DND-41 (cell line): ENCODE measurements around the gene BOD1L1.

ENCODE experiments used
- ATAC-seq: fragments of 200-7000 bp; cut with Tn5 transposase; 3 replicates; pipeline ENCODE4 v1.9.1; 2021; ENCODE audit warnings: low read depth; ENCODE audit not compliant: insufficient read depth
- DNase-seq: peaks from one replicate; pipeline ENCODE4 v3.0.0-alpha.2; 2020
- H2AFZ ChIP-seq: 2 replicates; pipeline ENCODE4 v1.6.0; 2012; ENCODE audit warnings: low read depth, low read length
- H3K27ac ChIP-seq: 2 replicates; pipeline ENCODE4 v1.5.1; 2012; ENCODE audit warnings: low read length, inconsistent platforms
- H3K27me3 ChIP-seq: fragments of 200-600 bp; sonication (generic); 2 replicates; pipeline ENCODE4 v1.6.0; 2012; ENCODE audit warnings: low read length, mild to moderate bottlenecking, inconsistent platforms; ENCODE audit not compliant: insufficient read depth, poor library complexity
- H3K36me3 ChIP-seq: 2 replicates; pipeline ENCODE4 v1.5.1; 2012; ENCODE audit warnings: low read length, inconsistent platforms; ENCODE audit not compliant: insufficient read depth
- H3K4me1 ChIP-seq: 2 replicates; pipeline ENCODE4 v1.5.1; 2012; ENCODE audit warnings: mild to moderate bottlenecking, low read length; ENCODE audit not compliant: insufficient read depth
- H3K4me2 ChIP-seq: 2 replicates; pipeline ENCODE4 v1.6.0; 2012; ENCODE audit warnings: mild to moderate bottlenecking, moderate library complexity, low read length, inconsistent platforms; ENCODE audit not compliant: insufficient read depth
- H3K4me3 ChIP-seq, 2 experiments: fragments of 200-600 bp in 1 of 2; shearing (Covaris generic) in 1 of 2; 2 replicates each; pipeline ENCODE4 v1.5.1; 2012 to 2016; ENCODE audit warnings: inconsistent platforms in 2 of 2, low read length in 2 of 2, mild to moderate bottlenecking in 2 of 2, low read depth in 1 of 2, moderate library complexity in 1 of 2
- H3K79me2 ChIP-seq: 2 replicates; pipeline ENCODE4 v1.6.0; 2012; ENCODE audit warnings: low read length, inconsistent platforms; ENCODE audit not compliant: insufficient read depth
- H3K9ac ChIP-seq: 2 replicates; pipeline ENCODE4 v1.6.0; 2012; ENCODE audit warnings: low read depth, mild to moderate bottlenecking, inconsistent platforms, low read length, moderate library complexity
- H3K9me3 ChIP-seq: 2 replicates; pipeline ENCODE4 v1.5.1; 2012; ENCODE audit warnings: low read length, moderate library complexity, mild to moderate bottlenecking, inconsistent platforms; ENCODE audit not compliant: insufficient read depth, severe bottlenecking
- H4K20me1 ChIP-seq: 2 replicates; pipeline ENCODE4 v1.6.0; 2012; ENCODE audit warnings: low read length; ENCODE audit not compliant: insufficient read depth
- EZH2 ChIP-seq: IDR thresholded peaks from 3 replicates; pipeline ENCODE4 v1.6.1; 2012; ENCODE audit warnings: borderline replicate concordance, low read depth, mild to moderate bottlenecking, moderate library complexity, low read length, inconsistent platforms; ENCODE audit not compliant: severe bottlenecking
- TF ChIP-seq, protein P1 (sequence below): IDR thresholded peaks from 2 replicates; pipeline ENCODE4 v1.5.1; 2012; ENCODE audit warnings: borderline replicate concordance, low read length, moderate library complexity, mild to moderate bottlenecking; ENCODE audit not compliant: poor library complexity, severe bottlenecking; ENCODE audit errors: extremely low read depth

The BOD1L1 gene

DNA sequence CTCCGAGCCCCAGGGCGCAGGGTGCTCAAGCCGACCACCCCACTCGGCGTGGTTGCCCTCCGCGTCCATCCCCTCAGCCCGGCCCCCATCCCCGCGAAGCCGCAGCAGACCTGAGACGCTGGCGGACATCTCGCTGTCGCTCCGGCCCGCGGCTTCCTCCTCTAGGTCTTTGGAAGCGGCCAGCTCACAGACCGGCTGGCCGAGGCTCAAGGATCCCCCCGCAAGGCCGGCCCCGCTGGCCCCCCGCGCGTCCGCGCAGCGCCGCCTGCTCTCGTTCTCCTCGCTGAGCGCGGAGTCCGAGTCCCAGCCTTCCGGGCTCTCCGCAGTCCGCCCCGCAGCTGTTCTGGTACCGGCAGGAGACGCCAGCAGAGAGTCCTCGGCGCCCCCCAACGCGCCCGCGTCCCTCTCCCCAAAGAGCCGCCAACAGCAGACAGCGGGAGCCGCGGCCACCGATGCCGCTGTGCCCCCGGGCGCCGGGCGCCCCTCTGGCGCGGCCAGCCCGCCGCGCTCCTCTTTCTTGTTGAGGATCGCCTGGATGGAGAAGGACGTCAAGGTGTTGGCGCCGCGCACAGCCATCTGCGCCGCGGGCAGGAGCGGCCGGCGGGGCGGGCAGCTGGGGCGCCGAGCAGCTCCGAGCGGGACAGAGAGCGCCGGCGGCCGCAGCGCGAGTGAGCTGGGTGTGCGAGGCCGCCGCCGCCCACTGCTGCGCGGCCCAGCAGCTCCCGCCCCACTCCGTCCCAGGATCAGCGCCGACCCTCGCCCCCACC is 83.5 kb downstream of the BOD1L1 start, which contains the start of gene NKX3-2:
Gene NKX3-2 (minus strand): TSS at position 670 of the 767 bp plus-strand sequence. CDS start 94 bp downstream, at position 576.
- H3K4me1 ChIP-seq: peaks cover 13% of the 10 kb centered on the region
- no peak within 1 kb of the TSS for H3K9ac ChIP-seq
- no peaks in the 10 kb centered on the region for H4K20me1 ChIP-seq
- no peak for ATAC-seq
- no peaks in the 10 kb centered on the region for H3K27me3 ChIP-seq
- TF ChIP-seq, protein P1, sequence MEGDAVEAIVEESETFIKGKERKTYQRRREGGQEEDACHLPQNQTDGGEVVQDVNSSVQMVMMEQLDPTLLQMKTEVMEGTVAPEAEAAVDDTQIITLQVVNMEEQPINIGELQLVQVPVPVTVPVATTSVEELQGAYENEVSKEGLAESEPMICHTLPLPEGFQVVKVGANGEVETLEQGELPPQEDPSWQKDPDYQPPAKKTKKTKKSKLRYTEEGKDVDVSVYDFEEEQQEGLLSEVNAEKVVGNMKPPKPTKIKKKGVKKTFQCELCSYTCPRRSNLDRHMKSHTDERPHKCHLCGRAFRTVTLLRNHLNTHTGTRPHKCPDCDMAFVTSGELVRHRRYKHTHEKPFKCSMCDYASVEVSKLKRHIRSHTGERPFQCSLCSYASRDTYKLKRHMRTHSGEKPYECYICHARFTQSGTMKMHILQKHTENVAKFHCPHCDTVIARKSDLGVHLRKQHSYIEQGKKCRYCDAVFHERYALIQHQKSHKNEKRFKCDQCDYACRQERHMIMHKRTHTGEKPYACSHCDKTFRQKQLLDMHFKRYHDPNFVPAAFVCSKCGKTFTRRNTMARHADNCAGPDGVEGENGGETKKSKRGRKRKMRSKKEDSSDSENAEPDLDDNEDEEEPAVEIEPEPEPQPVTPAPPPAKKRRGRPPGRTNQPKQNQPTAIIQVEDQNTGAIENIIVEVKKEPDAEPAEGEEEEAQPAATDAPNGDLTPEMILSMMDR: no peak
- TF ChIP-seq EZH2: no peak
- H3K79me2 ChIP-seq: no peaks in the 10 kb centered on the region
- H3K36me3 ChIP-seq: no peaks in the 10 kb centered on the region
- H2AFZ ChIP-seq: no peak within 1 kb of the TSS
- H3K4me3 ChIP-seq: no peak within 1 kb of the TSS
- H3K27ac ChIP-seq: no peak within 1 kb of the TSS
- no peak for DNase-seq
- peaks cover 13% of the 10 kb centered on the region for H3K9me3 ChIP-seq
- no peak within 1 kb of the TSS for H3K4me2 ChIP-seq

DNA sequence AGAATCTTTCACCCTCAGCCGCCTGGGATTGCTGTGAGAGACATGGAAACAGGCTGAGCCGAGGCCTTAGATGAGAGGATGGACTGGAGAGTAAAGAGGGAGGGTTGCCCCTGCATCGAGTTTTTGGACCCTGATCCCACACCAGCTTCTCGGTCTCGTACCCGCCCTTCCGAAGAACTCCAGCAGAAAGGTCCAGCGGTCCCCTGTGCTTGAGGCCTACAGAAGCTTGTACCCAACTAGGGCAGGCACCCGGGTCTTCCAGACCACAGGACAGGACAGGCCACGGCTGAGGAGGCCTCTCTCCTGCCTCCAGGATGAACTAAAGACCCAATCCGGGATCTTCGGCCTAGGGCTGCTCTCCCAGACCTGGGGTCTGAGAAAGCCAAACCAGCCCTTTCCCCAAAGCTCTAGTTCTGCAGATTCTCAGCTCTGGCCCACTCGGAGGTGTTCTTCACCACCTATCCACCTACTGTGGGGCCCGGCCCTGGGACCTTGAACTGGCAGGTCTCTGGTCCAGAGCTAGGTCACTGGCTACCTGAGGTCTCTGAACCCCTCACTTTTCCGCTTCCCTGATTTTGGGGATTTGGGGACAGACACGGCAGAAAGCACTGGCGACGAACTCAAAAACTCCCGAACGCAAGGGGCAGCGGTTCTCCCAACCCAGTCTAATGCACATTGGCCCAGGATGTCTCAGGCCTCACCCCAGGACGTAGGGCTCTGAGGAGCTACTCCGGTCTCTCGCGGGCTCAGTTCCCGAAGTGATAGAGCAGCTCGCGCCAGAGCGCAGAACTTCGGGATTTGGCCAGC is 84.3 kb downstream of the BOD1L1 start:
- H3K4me3 ChIP-seq: no peak overlapping the region
- H3K4me1 ChIP-seq: peaks cover 8% of the 10 kb centered on the region; the same call in 1 of the 2 replicates
- ATAC-seq (no peak), DNase-seq (no peak)
- H3K9me3 ChIP-seq: peaks cover 13% of the 10 kb centered on the region
- no peak overlapping the region for H3K4me2 ChIP-seq
- no peaks in the 10 kb centered on the region for H4K20me1 ChIP-seq
- H3K79me2 ChIP-seq: no peaks in the 10 kb centered on the region
- TF ChIP-seq, protein P1: no peak
- no peak for TF ChIP-seq EZH2
- no peak overlapping the region for H2AFZ ChIP-seq
- H3K9ac ChIP-seq: no peak overlapping the region
- H3K27ac ChIP-seq: no peak overlapping the region
- H3K27me3 ChIP-seq: no peaks in the 10 kb centered on the region
- no peaks in the 10 kb centered on the region for H3K36me3 ChIP-seq

DNA sequence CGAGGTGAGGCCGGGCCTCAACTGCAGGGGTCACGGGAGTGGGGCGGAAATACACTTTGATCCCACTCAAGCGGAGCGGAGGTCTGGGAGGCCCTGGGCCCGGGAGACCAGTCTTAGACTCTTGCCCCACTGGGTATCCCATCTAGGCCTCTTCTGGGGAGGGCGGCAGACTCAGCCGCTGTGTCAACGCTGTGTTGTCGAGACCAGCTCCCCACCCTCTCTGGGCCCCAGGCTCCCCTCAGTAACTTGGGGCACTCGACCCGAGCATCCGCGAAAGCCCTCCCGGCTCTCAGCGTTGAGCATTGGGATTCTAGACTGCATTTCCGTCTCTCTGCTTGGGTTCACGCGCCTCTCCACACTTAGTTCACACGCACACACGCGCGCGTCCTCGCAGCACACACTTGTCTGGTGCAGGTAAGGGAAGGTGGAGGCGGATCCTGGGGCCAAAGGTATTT is 84.9 kb downstream of the BOD1L1 start:
- H3K4me3 ChIP-seq: no peak overlapping the region
- no peaks in the 10 kb centered on the region for H4K20me1 ChIP-seq
- H3K79me2 ChIP-seq: no peaks in the 10 kb centered on the region
- no peak overlapping the region for H3K4me2 ChIP-seq
- no peak overlapping the region for H3K27ac ChIP-seq
- no peaks in the 10 kb centered on the region for H3K36me3 ChIP-seq
- H3K9me3 ChIP-seq: peaks cover 13% of the 10 kb centered on the region
- TF ChIP-seq EZH2: no peak
- TF ChIP-seq, protein P1: no peak
- no peak overlapping the region for H3K9ac ChIP-seq
- ATAC-seq: no peak
- H3K27me3 ChIP-seq: no peaks in the 10 kb centered on the region
- no peak for DNase-seq
- H2AFZ ChIP-seq: no peak overlapping the region
- peaks cover 5% of the 10 kb centered on the region; the same call in 1 of the 2 replicates for H3K4me1 ChIP-seq
